Measurements from ENCODE around the gene SCARF1. TPM values are rescaled to one million over a fixed set of nuclear protein-coding genes. Genes with fewer than 3 reads are reported as not detected.

Gene SCARF1
- total RNA-seq, 2 experiments from 2014 or later: 4.5 to 5.3 TPM

GRCh38 chr17:1606352-1606985 lies 39.1 kb downstream of the SCARF1 start:
- peaks cover 6% of the 10 kb centered on the region for H3K9me3 Mint-ChIP-seq (ENCODE audit: insufficient read depth)
- ChIA-PET POLR2A (no interaction called here), CTCF (interaction anchor here (1.3 to 2.1 kb wide), 2 partner anchors 13 to 32 kb away, joined by 3 to 10 read pairs; no protein-coding TSS in a partner anchor)
- H3K4me1 Mint-ChIP-seq (ENCODE audit: low read depth): peaks cover 12% of the 10 kb centered on the region
- ATAC-seq: no peak
- H3K36me3 Mint-ChIP-seq (ENCODE audit: low read depth): no peaks in the 10 kb centered on the region
- no peak overlapping the region for H3K27ac Mint-ChIP-seq
- no peak overlapping the region for H3K4me3 Mint-ChIP-seq
- H3K27me3 Mint-ChIP-seq (ENCODE audit: low read depth): no peaks in the 10 kb centered on the region
- no peak for DNase-seq

GRCh38 chr17:1605681-1606351 lies 39.7 kb downstream of the SCARF1 start:
- ChIA-PET CTCF (interaction anchor here (0.6 kb wide), 1 partner anchor 609 kb away, joined by 3 read pairs; the partner anchor contains the start of gene TIMM22), POLR2A (no interaction called here)
- Mint-ChIP-seq H3K27me3 (ENCODE audit: low read depth) (no peaks in the 10 kb centered on the region), H3K9me3 (ENCODE audit: insufficient read depth) (peaks cover 8% of the 10 kb centered on the region), H3K36me3 (ENCODE audit: low read depth) (no peaks in the 10 kb centered on the region), H3K4me3 (no peak overlapping the region), H3K27ac (no peak overlapping the region), H3K4me1 (ENCODE audit: low read depth) (peaks cover 12% of the 10 kb centered on the region)
- ATAC-seq (no peak), DNase-seq (no peak)

GRCh38 chr17:1604831-1605528 lies 40.6 kb downstream of the SCARF1 start:
- DNase-seq (no peak), ATAC-seq (no peak)
- Mint-ChIP-seq H3K27ac (no peak overlapping the region), H3K36me3 (ENCODE audit: low read depth) (no peaks in the 10 kb centered on the region), H3K4me3 (no peak overlapping the region), H3K4me1 (ENCODE audit: low read depth) (peaks cover 12% of the 10 kb centered on the region), H3K9me3 (ENCODE audit: insufficient read depth) (peaks cover 8% of the 10 kb centered on the region), H3K27me3 (ENCODE audit: low read depth) (no peaks in the 10 kb centered on the region)
- ChIA-PET CTCF (interaction anchor here (0.6 to 1.9 kb wide), 2 partner anchors 25 to 608 kb away, joined by 3 to 7 read pairs; partner anchors contain the start of gene TIMM22), POLR2A (interaction anchor here (1.2 kb wide), 1 partner anchor 21 kb away, joined by 3 read pairs; no protein-coding TSS in a partner anchor)

- no peaks in the 10 kb centered on the region for H3K27me3 Mint-ChIP-seq (ENCODE audit: low read depth)
- H3K36me3 Mint-ChIP-seq (ENCODE audit: low read depth): no peaks in the 10 kb centered on the region
- DNase-seq (no peak), ATAC-seq (no peak)
- H3K9me3 Mint-ChIP-seq (ENCODE audit: insufficient read depth): peaks cover 8% of the 10 kb centered on the region
- ChIA-PET POLR2A (no interaction called here), CTCF (no interaction called here)
- no peak overlapping the region for H3K4me3 Mint-ChIP-seq
- H3K27ac Mint-ChIP-seq: no peak overlapping the region
- H3K4me1 Mint-ChIP-seq (ENCODE audit: low read depth): no peaks in the 10 kb centered on the region
These were observed 44.0 kb downstream of the SCARF1 start for GRCh38 chr17:1601571-1601970.

- peaks cover 8% of the 10 kb centered on the region for H3K9me3 Mint-ChIP-seq (ENCODE audit: insufficient read depth)
- ChIA-PET CTCF (no interaction called here), POLR2A (no interaction called here)
- H3K27ac Mint-ChIP-seq: no peak overlapping the region
- DNase-seq (no peak), ATAC-seq (no peak)
- no peak overlapping the region for H3K4me3 Mint-ChIP-seq
- no peaks in the 10 kb centered on the region for H3K27me3 Mint-ChIP-seq (ENCODE audit: low read depth)
- no peaks in the 10 kb centered on the region for H3K4me1 Mint-ChIP-seq (ENCODE audit: low read depth)
- H3K36me3 Mint-ChIP-seq (ENCODE audit: low read depth): no peaks in the 10 kb centered on the region
These were observed 47.0 kb downstream of the SCARF1 start for GRCh38 chr17:1598399-1599095.

- H3K4me3 Mint-ChIP-seq: no peak overlapping the region
- ChIA-PET CTCF (no interaction called here), POLR2A (no interaction called here)
- no peak for DNase-seq
- no peak for ATAC-seq
- no peak overlapping the region for H3K27ac Mint-ChIP-seq
- no peaks in the 10 kb centered on the region for H3K36me3 Mint-ChIP-seq (ENCODE audit: low read depth)
- H3K9me3 Mint-ChIP-seq (ENCODE audit: insufficient read depth): peaks cover 8% of the 10 kb centered on the region
- H3K27me3 Mint-ChIP-seq (ENCODE audit: low read depth): no peaks in the 10 kb centered on the region
- peaks cover 5% of the 10 kb centered on the region for H3K4me1 Mint-ChIP-seq (ENCODE audit: low read depth)
These were observed 47.6 kb downstream of the SCARF1 start for GRCh38 chr17:1597861-1598342.

- Mint-ChIP-seq H3K36me3 (ENCODE audit: low read depth) (no peaks in the 10 kb centered on the region), H3K27ac (no peak overlapping the region), H3K27me3 (ENCODE audit: low read depth) (no peaks in the 10 kb centered on the region), H3K4me1 (ENCODE audit: low read depth) (peaks cover 13% of the 10 kb centered on the region), H3K4me3 (no peak overlapping the region), H3K9me3 (ENCODE audit: insufficient read depth) (no peaks in the 10 kb centered on the region)
- ATAC-seq (no peak), DNase-seq (no peak)
- POLR2A ChIA-PET: no interaction called here
- CTCF ChIA-PET: interaction anchor here (0.7 kb wide), 1 partner anchor 20 kb away, joined by 3 read pairs; no protein-coding TSS in a partner anchor
These were observed 52.0 kb downstream of the SCARF1 start for GRCh38 chr17:1593630-1593931.

- peak overlapping the region; percentile 55 for H3K27ac Mint-ChIP-seq
- ATAC-seq: no peak
- CTCF ChIA-PET: no interaction called here
These were observed 52.5 kb downstream of the SCARF1 start for GRCh38 chr17:1592751-1593629.

GRCh38 chr17:1591474-1592090 lies 54.0 kb downstream of the SCARF1 start:
- ATAC-seq: no peak

More at GRCh38 chr17:1592751-1593629, 52.5 kb downstream of the SCARF1 start:
- Mint-ChIP-seq H3K9me3 (ENCODE audit: insufficient read depth) (no peaks in the 10 kb centered on the region), H3K4me3 (no peak overlapping the region), H3K36me3 (ENCODE audit: low read depth) (no peaks in the 10 kb centered on the region), H3K27me3 (ENCODE audit: low read depth) (no peaks in the 10 kb centered on the region), H3K4me1 (ENCODE audit: low read depth) (peaks cover 13% of the 10 kb centered on the region)
- no peak for DNase-seq
- POLR2A ChIA-PET: no interaction called here

GRCh38 chr17:1590747-1591473 lies 54.6 kb downstream of the SCARF1 start:
- no peak for DNase-seq
- H3K4me3 Mint-ChIP-seq: no peak overlapping the region
- POLR2A ChIA-PET: no interaction called here
- H3K27ac Mint-ChIP-seq: no peak overlapping the region
- no peaks in the 10 kb centered on the region for H3K27me3 Mint-ChIP-seq (ENCODE audit: low read depth)
- no peaks in the 10 kb centered on the region for H3K9me3 Mint-ChIP-seq (ENCODE audit: insufficient read depth)
- ATAC-seq: no peak
- H3K4me1 Mint-ChIP-seq (ENCODE audit: low read depth): peaks cover 13% of the 10 kb centered on the region
- H3K36me3 Mint-ChIP-seq (ENCODE audit: low read depth): no peaks in the 10 kb centered on the region
- CTCF ChIA-PET: no interaction called here

More at GRCh38 chr17:1591474-1592090, 54.0 kb downstream of the SCARF1 start:
- CTCF ChIA-PET: no interaction called here
- POLR2A ChIA-PET: interaction anchor here (0.6 kb wide), 1 partner anchor 198 kb away, joined by 4 read pairs; no protein-coding TSS in a partner anchor
- H3K27ac Mint-ChIP-seq: no peak overlapping the region
- H3K36me3 Mint-ChIP-seq (ENCODE audit: low read depth): no peaks in the 10 kb centered on the region
- H3K4me3 Mint-ChIP-seq: no peak overlapping the region
- H3K27me3 Mint-ChIP-seq (ENCODE audit: low read depth): no peaks in the 10 kb centered on the region
- no peak for DNase-seq
- H3K9me3 Mint-ChIP-seq (ENCODE audit: insufficient read depth): no peaks in the 10 kb centered on the region
- peaks cover 13% of the 10 kb centered on the region for H3K4me1 Mint-ChIP-seq (ENCODE audit: low read depth)
